Measurements from ENCODE around the gene TUBA3C.

DNA sequence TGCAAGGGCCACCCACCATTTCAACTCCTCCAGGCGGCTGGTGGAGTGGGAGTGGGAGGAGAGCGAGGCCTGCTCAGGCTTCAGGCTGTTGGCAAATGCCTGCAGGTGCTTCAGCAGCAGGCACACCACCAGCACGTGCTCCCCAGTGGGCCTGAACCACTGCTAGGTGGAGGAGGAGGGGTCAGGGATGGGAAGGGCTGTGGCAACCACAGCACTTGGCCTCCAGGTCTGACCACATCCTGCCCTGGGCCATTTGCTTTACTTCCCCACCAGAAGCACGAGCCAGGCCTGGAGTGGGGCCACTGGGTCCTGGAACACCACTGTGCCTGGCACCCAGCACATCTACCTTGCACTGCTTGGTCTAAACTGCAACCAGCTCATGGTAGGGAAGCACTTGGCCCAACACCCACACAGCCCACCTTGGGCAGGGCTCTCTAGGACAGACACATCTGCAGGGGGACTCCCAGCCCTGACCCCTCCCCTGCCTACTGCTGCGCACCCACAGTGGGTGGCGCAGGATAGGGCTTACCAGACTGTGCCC lies 26.2 kb downstream of the TUBA3C start:
- TF ChIP-seq, protein P1, sequence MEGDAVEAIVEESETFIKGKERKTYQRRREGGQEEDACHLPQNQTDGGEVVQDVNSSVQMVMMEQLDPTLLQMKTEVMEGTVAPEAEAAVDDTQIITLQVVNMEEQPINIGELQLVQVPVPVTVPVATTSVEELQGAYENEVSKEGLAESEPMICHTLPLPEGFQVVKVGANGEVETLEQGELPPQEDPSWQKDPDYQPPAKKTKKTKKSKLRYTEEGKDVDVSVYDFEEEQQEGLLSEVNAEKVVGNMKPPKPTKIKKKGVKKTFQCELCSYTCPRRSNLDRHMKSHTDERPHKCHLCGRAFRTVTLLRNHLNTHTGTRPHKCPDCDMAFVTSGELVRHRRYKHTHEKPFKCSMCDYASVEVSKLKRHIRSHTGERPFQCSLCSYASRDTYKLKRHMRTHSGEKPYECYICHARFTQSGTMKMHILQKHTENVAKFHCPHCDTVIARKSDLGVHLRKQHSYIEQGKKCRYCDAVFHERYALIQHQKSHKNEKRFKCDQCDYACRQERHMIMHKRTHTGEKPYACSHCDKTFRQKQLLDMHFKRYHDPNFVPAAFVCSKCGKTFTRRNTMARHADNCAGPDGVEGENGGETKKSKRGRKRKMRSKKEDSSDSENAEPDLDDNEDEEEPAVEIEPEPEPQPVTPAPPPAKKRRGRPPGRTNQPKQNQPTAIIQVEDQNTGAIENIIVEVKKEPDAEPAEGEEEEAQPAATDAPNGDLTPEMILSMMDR (IDR thresholded peaks at IDR 0.05) = no peak
- no peak for TF ChIP-seq POLR2A (IDR thresholded peaks at IDR 0.05)
